22Rv1 (cell line): ENCODE data around the gene ABCA12.

Source experiments
- CTCF ChIP-seq: fragments of 450-650 bp; IDR thresholded peaks from 2 replicates; pipeline ENCODE4 v1.5.1; 2017; ENCODE audit warnings: mild to moderate bottlenecking
- ZFX ChIP-seq: fragments of 450-650 bp; IDR thresholded peaks from 2 replicates; pipeline ENCODE4 v1.6.1; 2017; ENCODE audit warnings: antibody characterized with exemption, borderline replicate concordance

GRCh38 chr2:215107216-215108056, 31.0 kb downstream of the ABCA12 start:
- TF ChIP-seq CTCF (no peak), ZFX (no peak)
